HL-60/S4 (cell line): ENCODE data around the gene FMN2.
"Not testable (repeated sequence)": the region's sequence is repeated elsewhere in the genome, so short reads cannot be mapped to it uniquely, and the experiment has no call there.

ENCODE experiments used
- in situ Hi-C: fragments of 300-500 bp; cut with MboI; formaldehyde crosslinking; loops from 2 replicates; pipeline ENCODE4 v1.14.3; 2022; ENCODE audit warnings: low sequenced_read_pairs

FMN2 gene

GRCh38 chr1:240295811-240296210 lies 204.1 kb downstream of the FMN2 start:
- in situ Hi-C loops, result no loop called here

GRCh38 chr1:240304466-240304865 lies 212.8 kb downstream of the FMN2 start:
- in situ Hi-C loops, result no loop called here

- in situ Hi-C loops, result no loop called here
Observed at GRCh38 chr1:240306673-240307072, 215.0 kb downstream of the FMN2 start.

GRCh38 chr1:240308096-240308495 lies 216.4 kb downstream of the FMN2 start:
- in situ Hi-C loops, result no loop called here

- in situ Hi-C loops, result no loop called here
Observed at GRCh38 chr1:240309769-240310168, 218.1 kb downstream of the FMN2 start.

GRCh38 chr1:240310226-240310925 lies 218.7 kb downstream of the FMN2 start:
- in situ Hi-C loops, result no loop called here

- in situ Hi-C loops, result no loop called here
Observed at GRCh38 chr1:240312872-240313271, 221.2 kb downstream of the FMN2 start.

- in situ Hi-C loops, result no loop called here
Observed at GRCh38 chr1:240314845-240315801, 223.4 kb downstream of the FMN2 start.

GRCh38 chr1:240319998-240320397 lies 228.3 kb downstream of the FMN2 start:
- in situ Hi-C loops, result no loop called here

- in situ Hi-C loops, result no loop called here
Observed at GRCh38 chr1:240320659-240321058, 229.0 kb downstream of the FMN2 start.

- in situ Hi-C loops, result no loop called here
Observed at GRCh38 chr1:240322943-240323342, 231.3 kb downstream of the FMN2 start.

GRCh38 chr1:240328382-240328781 lies 236.7 kb downstream of the FMN2 start:
- in situ Hi-C loops, result not testable (repeated sequence)

GRCh38 chr1:240329443-240329842 lies 237.8 kb downstream of the FMN2 start:
- in situ Hi-C loops, result no loop called here

- in situ Hi-C loops, result no loop called here
Observed at GRCh38 chr1:240332672-240333071, 241.0 kb downstream of the FMN2 start.

GRCh38 chr1:240337781-240338180 lies 246.1 kb downstream of the FMN2 start:
- in situ Hi-C loops, result no loop called here

- in situ Hi-C loops, result no loop called here
Observed at GRCh38 chr1:240338837-240339236, 247.2 kb downstream of the FMN2 start.

GRCh38 chr1:240341365-240342250 lies 249.9 kb downstream of the FMN2 start:
- in situ Hi-C loops, result no loop called here

GRCh38 chr1:240342251-240342625 lies 250.6 kb downstream of the FMN2 start:
- in situ Hi-C loops, result no loop called here

GRCh38 chr1:240343045-240343444 lies 251.4 kb downstream of the FMN2 start:
- in situ Hi-C loops, result no loop called here

- in situ Hi-C loops, result no loop called here
Observed at GRCh38 chr1:240343966-240344365, 252.3 kb downstream of the FMN2 start.

- in situ Hi-C loops, result no loop called here
Observed at GRCh38 chr1:240344918-240345317, 253.2 kb downstream of the FMN2 start.
